Neuron (in vitro differentiated cells): Measurements from ENCODE around the gene TPPP3.

ENCODE experiments used
- H2AFZ ChIP-seq: one replicate; pipeline ENCODE4 v1.6.1; 2013; ENCODE audit warnings: low read depth, mild to moderate bottlenecking, inconsistent platforms, low read length, moderate library complexity
- H3K27me3 ChIP-seq: one replicate; pipeline ENCODE4 v1.6.1; 2013; ENCODE audit warnings: low read length; ENCODE audit not compliant: insufficient read depth
- H3K36me3 ChIP-seq: one replicate; pipeline ENCODE4 v1.6.1; 2013; ENCODE audit warnings: low read length; ENCODE audit not compliant: insufficient read depth
- H3K4me1 ChIP-seq: one replicate; pipeline ENCODE4 v1.6.1; 2013; ENCODE audit warnings: low read length; ENCODE audit not compliant: insufficient read depth
- H3K4me3 ChIP-seq: 2 replicates; pipeline ENCODE4 v1.5.1; 2013; ENCODE audit warnings: mild to moderate bottlenecking, low read length, moderate library complexity
- H3K9me3 ChIP-seq: one replicate; pipeline ENCODE4 v1.6.1; 2013; ENCODE audit warnings: low read length

The TPPP3 gene

GRCh38 chr16:67406111-67406971 is 13.0 kb upstream of the TPPP3 start:
- H3K4me3 ChIP-seq, result no peak overlapping the region
- H3K36me3 ChIP-seq, result no peaks in the 10 kb centered on the region
- H3K9me3 ChIP-seq, result no peaks in the 10 kb centered on the region
- peaks cover 6% of the 10 kb centered on the region for H3K4me1 ChIP-seq
- no peaks in the 10 kb centered on the region for H3K27me3 ChIP-seq
- no peak overlapping the region for H2AFZ ChIP-seq

GRCh38 chr16:67405336-67405735 is 12.0 kb upstream of the TPPP3 start:
- Histone ChIP-seq H3K27me3 (no peaks in the 10 kb centered on the region), H3K4me1 (peaks cover 6% of the 10 kb centered on the region), H3K9me3 (no peaks in the 10 kb centered on the region), H3K36me3 (no peaks in the 10 kb centered on the region), H2AFZ (no peak overlapping the region), H3K4me3 (no peak overlapping the region)

GRCh38 chr16:67404740-67405226 is 11.5 kb upstream of the TPPP3 start:
- Histone ChIP-seq H3K9me3 (no peaks in the 10 kb centered on the region), H3K36me3 (no peaks in the 10 kb centered on the region), H2AFZ (no peak overlapping the region), H3K27me3 (no peaks in the 10 kb centered on the region), H3K4me3 (no peak overlapping the region), H3K4me1 (peaks cover 6% of the 10 kb centered on the region)

GRCh38 chr16:67403976-67404555 is 10.8 kb upstream of the TPPP3 start:
- H3K4me3 ChIP-seq, result no peak overlapping the region
- H3K36me3 ChIP-seq, result no peaks in the 10 kb centered on the region
- no peak overlapping the region for H2AFZ ChIP-seq
- no peaks in the 10 kb centered on the region for H3K27me3 ChIP-seq
- H3K4me1 ChIP-seq, result peaks cover 8% of the 10 kb centered on the region
- no peaks in the 10 kb centered on the region for H3K9me3 ChIP-seq

GRCh38 chr16:67400901-67401300 is 7.6 kb upstream of the TPPP3 start:
- Histone ChIP-seq H3K4me3 (no peak overlapping the region), H3K9me3 (no peaks in the 10 kb centered on the region), H3K27me3 (no peaks in the 10 kb centered on the region), H3K36me3 (no peaks in the 10 kb centered on the region), H2AFZ (no peak overlapping the region), H3K4me1 (peaks cover 32% of the 10 kb centered on the region)

- no peaks in the 10 kb centered on the region for H3K9me3 ChIP-seq
- no peak overlapping the region for H2AFZ ChIP-seq
- H3K36me3 ChIP-seq, result no peaks in the 10 kb centered on the region
- H3K4me3 ChIP-seq, result no peak overlapping the region
- no peaks in the 10 kb centered on the region for H3K27me3 ChIP-seq
- H3K4me1 ChIP-seq, result peaks cover 40% of the 10 kb centered on the region
Observed at GRCh38 chr16:67399749-67400704, 6.7 kb upstream of the TPPP3 start.

- H3K4me1 ChIP-seq, result peaks cover 41% of the 10 kb centered on the region
- H3K27me3 ChIP-seq, result no peaks in the 10 kb centered on the region
- H3K36me3 ChIP-seq, result no peaks in the 10 kb centered on the region
- H3K4me3 ChIP-seq, result no peak overlapping the region
- no peaks in the 10 kb centered on the region for H3K9me3 ChIP-seq
- H2AFZ ChIP-seq, result no peak overlapping the region
Observed at GRCh38 chr16:67399218-67399733, 6.0 kb upstream of the TPPP3 start.

GRCh38 chr16:67398546-67399217 is 5.4 kb upstream of the TPPP3 start:
- Histone ChIP-seq H3K4me1 (peaks cover 45% of the 10 kb centered on the region), H3K4me3 (no peak overlapping the region), H3K27me3 (no peaks in the 10 kb centered on the region), H3K36me3 (no peaks in the 10 kb centered on the region), H3K9me3 (no peaks in the 10 kb centered on the region), H2AFZ (no peak overlapping the region)

GRCh38 chr16:67397812-67398545 is 4.7 kb upstream of the TPPP3 start:
- Histone ChIP-seq H3K9me3 (no peaks in the 10 kb centered on the region), H3K36me3 (no peaks in the 10 kb centered on the region), H2AFZ (no peak overlapping the region), H3K4me3 (no peak overlapping the region), H3K27me3 (no peaks in the 10 kb centered on the region), H3K4me1 (peaks cover 50% of the 10 kb centered on the region)

GRCh38 chr16:67397036-67397801 is 3.9 kb upstream of the TPPP3 start:
- H3K9me3 ChIP-seq, result no peaks in the 10 kb centered on the region
- H3K27me3 ChIP-seq, result no peaks in the 10 kb centered on the region
- no peak overlapping the region for H2AFZ ChIP-seq
- no peak overlapping the region for H3K4me3 ChIP-seq
- no peaks in the 10 kb centered on the region for H3K36me3 ChIP-seq
- peaks cover 55% of the 10 kb centered on the region for H3K4me1 ChIP-seq

- peaks cover 60% of the 10 kb centered on the region for H3K4me1 ChIP-seq
- no peaks in the 10 kb centered on the region for H3K9me3 ChIP-seq
- H3K4me3 ChIP-seq, result no peak overlapping the region
- H2AFZ ChIP-seq, result no peak overlapping the region
- no peaks in the 10 kb centered on the region for H3K27me3 ChIP-seq
- H3K36me3 ChIP-seq, result no peaks in the 10 kb centered on the region
Observed at GRCh38 chr16:67396159-67397035, 3.1 kb upstream of the TPPP3 start.
